ENCODE results near the gene TRIM75.
"Not testable (repeated sequence)": the region's sequence is repeated elsewhere in the genome, so short reads cannot be mapped to it uniquely, and the experiment has no call there.

Gene TRIM75

GRCh38 chr4:165079476-165079875, 25.8 kb downstream of the TRIM75 start:
- Histone ChIP-seq H3K36me3 (ENCODE audit: control insufficient read depth in 1 of 2, insufficient read depth in 2 of 2, low read length in 2 of 2) (peaks cover 6 to 10% of the 10 kb centered on the region in 2 donors), H3K27ac (ENCODE audit: low read length) (no peak overlapping the region), H3K9me3 (ENCODE audit: control insufficient read depth in 1 of 2, low read length in 2 of 2) (no peaks in the 10 kb centered on the region), H3K27me3 (ENCODE audit: low read depth, low read length) (no peaks in the 10 kb centered on the region), H3K4me1 (ENCODE audit: control insufficient read depth in 1 of 2, insufficient read depth in 2 of 2, low read length in 2 of 2) (no peaks in the 10 kb centered on the region), H3K4me3 (ENCODE audit: low read depth in 1 of 2, low read length in 2 of 2) (no peak overlapping the region)

- H3K9me3 ChIP-seq (ENCODE audit: control insufficient read depth in 1 of 2, low read length in 2 of 2); H3K27ac ChIP-seq (ENCODE audit: low read length); H3K4me3 ChIP-seq (ENCODE audit: low read depth in 1 of 2, low read length in 2 of 2); H3K27me3 ChIP-seq (ENCODE audit: low read depth, low read length); H3K4me1 ChIP-seq (ENCODE audit: control insufficient read depth in 1 of 2, insufficient read depth in 2 of 2, low read length in 2 of 2): not testable (repeated sequence)
- H3K36me3 ChIP-seq (ENCODE audit: control insufficient read depth in 1 of 2, insufficient read depth in 2 of 2, low read length in 2 of 2): peaks cover 17 to 46% of the 10 kb centered on the region in 2 donors
These were observed 31.1 kb downstream of the TRIM75 start for GRCh38 chr4:165084787-165085186.

- H3K4me1 ChIP-seq (ENCODE audit: control insufficient read depth in 1 of 2, insufficient read depth in 2 of 2, low read length in 2 of 2): no peaks in the 10 kb centered on the region
- no peak overlapping the region for H3K27ac ChIP-seq (ENCODE audit: low read length)
- no peak overlapping the region for H3K4me3 ChIP-seq (ENCODE audit: low read depth in 1 of 2, low read length in 2 of 2)
- no peaks in the 10 kb centered on the region for H3K9me3 ChIP-seq (ENCODE audit: control insufficient read depth in 1 of 2, low read length in 2 of 2)
- H3K36me3 ChIP-seq (ENCODE audit: control insufficient read depth in 1 of 2, insufficient read depth in 2 of 2, low read length in 2 of 2): peaks cover 17 to 47% of the 10 kb centered on the region in 2 donors
- no peaks in the 10 kb centered on the region for H3K27me3 ChIP-seq (ENCODE audit: low read depth, low read length)
These were observed 32.3 kb downstream of the TRIM75 start for GRCh38 chr4:165085946-165086345.

- Histone ChIP-seq H3K27ac (ENCODE audit: low read length) (no peak overlapping the region), H3K4me3 (ENCODE audit: low read depth in 1 of 2, low read length in 2 of 2) (no peak overlapping the region), H3K27me3 (ENCODE audit: low read depth, low read length) (no peaks in the 10 kb centered on the region), H3K36me3 (ENCODE audit: control insufficient read depth in 1 of 2, insufficient read depth in 2 of 2, low read length in 2 of 2) (peaks cover 20 to 48% of the 10 kb centered on the region in 2 donors), H3K4me1 (ENCODE audit: control insufficient read depth in 1 of 2, insufficient read depth in 2 of 2, low read length in 2 of 2) (no peaks in the 10 kb centered on the region), H3K9me3 (ENCODE audit: control insufficient read depth in 1 of 2, low read length in 2 of 2) (no peaks in the 10 kb centered on the region)
These were observed 34.7 kb downstream of the TRIM75 start for GRCh38 chr4:165088366-165088765.

- not testable (repeated sequence) for H3K4me3 ChIP-seq (ENCODE audit: low read depth in 1 of 2, low read length in 2 of 2); H3K27me3 ChIP-seq (ENCODE audit: low read depth, low read length); H3K4me1 ChIP-seq (ENCODE audit: control insufficient read depth in 1 of 2, insufficient read depth in 2 of 2, low read length in 2 of 2); H3K27ac ChIP-seq (ENCODE audit: low read length); H3K9me3 ChIP-seq (ENCODE audit: control insufficient read depth in 1 of 2, low read length in 2 of 2)
- peaks cover 10 to 28% of the 10 kb centered on the region in 2 donors for H3K36me3 ChIP-seq (ENCODE audit: control insufficient read depth in 1 of 2, insufficient read depth in 2 of 2, low read length in 2 of 2)
These were observed 38.5 kb downstream of the TRIM75 start for GRCh38 chr4:165092187-165092586.

- Histone ChIP-seq H3K4me1 (ENCODE audit: control insufficient read depth in 1 of 2, insufficient read depth in 2 of 2, low read length in 2 of 2) (no peaks in the 10 kb centered on the region), H3K27me3 (ENCODE audit: low read depth, low read length) (no peaks in the 10 kb centered on the region), H3K4me3 (ENCODE audit: low read depth in 1 of 2, low read length in 2 of 2) (no peak overlapping the region), H3K9me3 (ENCODE audit: control insufficient read depth in 1 of 2, low read length in 2 of 2) (no peaks in the 10 kb centered on the region), H3K27ac (ENCODE audit: low read length) (no peak overlapping the region), H3K36me3 (ENCODE audit: control insufficient read depth in 1 of 2, insufficient read depth in 2 of 2, low read length in 2 of 2) (peaks cover 5 to 22% of the 10 kb centered on the region in 2 donors)
These were observed 41.2 kb downstream of the TRIM75 start for GRCh38 chr4:165094873-165095272.

- H3K9me3 ChIP-seq (ENCODE audit: control insufficient read depth in 1 of 2, low read length in 2 of 2): no peaks in the 10 kb centered on the region
- peaks cover 5 to 24% of the 10 kb centered on the region in 2 donors for H3K36me3 ChIP-seq (ENCODE audit: control insufficient read depth in 1 of 2, insufficient read depth in 2 of 2, low read length in 2 of 2)
- H3K4me1 ChIP-seq (ENCODE audit: control insufficient read depth in 1 of 2, insufficient read depth in 2 of 2, low read length in 2 of 2): no peaks in the 10 kb centered on the region
- no peak overlapping the region for H3K27ac ChIP-seq (ENCODE audit: low read length)
- no peak overlapping the region for H3K4me3 ChIP-seq (ENCODE audit: low read depth in 1 of 2, low read length in 2 of 2)
- no peaks in the 10 kb centered on the region for H3K27me3 ChIP-seq (ENCODE audit: low read depth, low read length)
These were observed 41.6 kb downstream of the TRIM75 start for GRCh38 chr4:165095291-165095690.

GRCh38 chr4:165096776-165097175, 43.1 kb downstream of the TRIM75 start:
- no peaks in the 10 kb centered on the region for H3K4me1 ChIP-seq (ENCODE audit: control insufficient read depth in 1 of 2, insufficient read depth in 2 of 2, low read length in 2 of 2)
- H3K36me3 ChIP-seq (ENCODE audit: control insufficient read depth in 1 of 2, insufficient read depth in 2 of 2, low read length in 2 of 2): peaks cover 8 to 34% of the 10 kb centered on the region in 2 donors
- H3K9me3 ChIP-seq (ENCODE audit: control insufficient read depth in 1 of 2, low read length in 2 of 2): no peaks in the 10 kb centered on the region
- no peak overlapping the region for H3K27ac ChIP-seq (ENCODE audit: low read length)
- H3K4me3 ChIP-seq (ENCODE audit: low read depth in 1 of 2, low read length in 2 of 2): no peak overlapping the region
- H3K27me3 ChIP-seq (ENCODE audit: low read depth, low read length): no peaks in the 10 kb centered on the region

GRCh38 chr4:165101641-165102040, 48.0 kb downstream of the TRIM75 start:
- Histone ChIP-seq H3K4me3 (ENCODE audit: low read depth in 1 of 2, low read length in 2 of 2) (no peak overlapping the region), H3K27me3 (ENCODE audit: low read depth, low read length) (no peaks in the 10 kb centered on the region), H3K4me1 (ENCODE audit: control insufficient read depth in 1 of 2, insufficient read depth in 2 of 2, low read length in 2 of 2) (no peaks in the 10 kb centered on the region), H3K27ac (ENCODE audit: low read length) (no peak overlapping the region), H3K36me3 (ENCODE audit: control insufficient read depth in 1 of 2, insufficient read depth in 2 of 2, low read length in 2 of 2) (peaks cover 13 to 29% of the 10 kb centered on the region in 2 donors), H3K9me3 (ENCODE audit: control insufficient read depth in 1 of 2, low read length in 2 of 2) (no peaks in the 10 kb centered on the region)

- Histone ChIP-seq H3K36me3 (ENCODE audit: control insufficient read depth in 1 of 2, insufficient read depth in 2 of 2, low read length in 2 of 2) (peaks cover 5 to 9% of the 10 kb centered on the region in 2 donors), H3K27me3 (ENCODE audit: low read depth, low read length) (no peaks in the 10 kb centered on the region), H3K4me1 (ENCODE audit: control insufficient read depth in 1 of 2, insufficient read depth in 2 of 2, low read length in 2 of 2) (no peaks in the 10 kb centered on the region), H3K4me3 (ENCODE audit: low read depth in 1 of 2, low read length in 2 of 2) (no peak overlapping the region), H3K9me3 (ENCODE audit: control insufficient read depth in 1 of 2, low read length in 2 of 2) (no peaks in the 10 kb centered on the region), H3K27ac (ENCODE audit: low read length) (no peak overlapping the region)
These were observed 52.9 kb downstream of the TRIM75 start for GRCh38 chr4:165106518-165106917.
